OCI-LY7 (cell line): ENCODE measurements around the gene OSGIN1.

ENCODE experiments used
- CTCF ChIP-seq: fragments of 200-600 bp; sonication (generic); conservative IDR thresholded peaks from 2 replicates; pipeline ENCODE4 v1.5.1; 2014; ENCODE audit warnings: mild to moderate bottlenecking, antibody characterized with exemption, low read length, moderate library complexity, mixed read lengths
- EZH2phosphoT487 ChIP-seq: fragments of 200-600 bp; sonication (generic); IDR thresholded peaks from 2 replicates; pipeline ENCODE4 v1.6.1; 2018; ENCODE audit warnings: low read depth, borderline replicate concordance, mild to moderate bottlenecking, mixed run types, antibody characterized with exemption, low read length, moderate library complexity, mixed read lengths

GRCh38 chr16:83952587-83952939 lies 477 bp upstream of the OSGIN1 start:
- TF ChIP-seq CTCF, result no peak
- no peak for TF ChIP-seq EZH2phosphoT487
